OCI-LY1 (cell line): ENCODE results near the gene SLC35F5.
"Not testable (repeated sequence)": the region's sequence is repeated elsewhere in the genome, so short reads cannot be mapped to it uniquely, and the experiment has no call there.

Source experiments
- H2AFZ ChIP-seq: fragments of 200-600 bp; sonication (generic), shearing (Covaris generic); 2 replicates; pipeline ENCODE4 v1.6.0; 2014; ENCODE audit warnings: antibody characterized with exemption, mild to moderate bottlenecking, low read length
- H3F3A ChIP-seq: fragments of 200-600 bp; sonication (generic), shearing (Covaris generic); 2 replicates; pipeline ENCODE4 v1.6.0; 2014; ENCODE audit warnings: mild to moderate bottlenecking, antibody characterized with exemption, low read length, moderate library complexity; ENCODE audit not compliant: insufficient read depth
- H3K27ac ChIP-seq: fragments of 200-600 bp; sonication (generic); 2 replicates; pipeline ENCODE4 v1.5.1; 2014; ENCODE audit warnings: low read length, mixed run types, mild to moderate bottlenecking, low read depth; ENCODE audit not compliant: poor library complexity, severe bottlenecking
- H3K27me3 ChIP-seq: fragments of 200-600 bp; sonication (generic); 2 replicates; pipeline ENCODE4 v1.6.0; 2014; ENCODE audit warnings: antibody characterized with exemption, mild to moderate bottlenecking, low read length, moderate library complexity; ENCODE audit not compliant: insufficient read depth
- H3K36me3 ChIP-seq: fragments of 200-600 bp; sonication (generic); 2 replicates; pipeline ENCODE4 v1.6.1; 2014; ENCODE audit warnings: mild to moderate bottlenecking, antibody characterized with exemption, low read length, moderate library complexity, mixed read lengths; ENCODE audit not compliant: insufficient read depth
- H3K4me1 ChIP-seq: fragments of 200-600 bp; sonication (generic); 2 replicates; pipeline ENCODE4 v1.5.1; 2014; ENCODE audit warnings: mild to moderate bottlenecking, low read length, moderate library complexity; ENCODE audit not compliant: insufficient read depth, severe bottlenecking
- H3K4me2 ChIP-seq: fragments of 200-600 bp; sonication (generic), shearing (Covaris generic); 2 replicates; pipeline ENCODE4 v1.6.1; 2014; ENCODE audit warnings: low read length
- H3K4me3 ChIP-seq: fragments of 200-600 bp; sonication (generic); 2 replicates; pipeline ENCODE4 v1.5.1; 2014; ENCODE audit warnings: low read length, low read depth, mild to moderate bottlenecking, mixed read lengths; ENCODE audit not compliant: poor library complexity, severe bottlenecking
- H3K79me2 ChIP-seq: fragments of 200-600 bp; shearing (Covaris generic); 2 replicates; pipeline ENCODE4 v1.6.1; 2016; ENCODE audit warnings: mixed run types, low read length, mixed read lengths; ENCODE audit not compliant: insufficient read depth
- H3K9ac ChIP-seq: fragments of 200-600 bp; sonication (generic), shearing (Covaris generic); 2 replicates; pipeline ENCODE4 v1.6.1; 2014; ENCODE audit warnings: mild to moderate bottlenecking, low read length, mixed read lengths
- H3K9me2 ChIP-seq: fragments of 200-600 bp; sonication (generic), shearing (Covaris generic); 2 replicates; pipeline ENCODE4 v1.6.1; 2014; ENCODE audit warnings: low read depth, mild to moderate bottlenecking, low read length, mixed read lengths
- H3K9me3 ChIP-seq: fragments of 200-600 bp; shearing (Covaris generic); 2 replicates; pipeline ENCODE4 v1.6.1; 2014; ENCODE audit warnings: low read length, mixed read lengths
- H4K20me1 ChIP-seq: fragments of 200-600 bp; sonication (generic), shearing (Covaris generic); 2 replicates; pipeline ENCODE4 v1.6.0; 2016; ENCODE audit warnings: mild to moderate bottlenecking, low read length; ENCODE audit not compliant: insufficient read depth
- CTCF ChIP-seq: fragments of 200-600 bp; sonication (generic), shearing (Covaris generic); IDR thresholded peaks from 2 replicates; pipeline ENCODE4 v1.5.1; 2017; ENCODE audit warnings: mild to moderate bottlenecking, antibody characterized with exemption, low read length, moderate library complexity, mixed read lengths
- EZH2 ChIP-seq: fragments of 200-600 bp; sonication (generic), shearing (Covaris generic); IDR thresholded peaks from 2 replicates; pipeline ENCODE4 v1.8.0; 2017; ENCODE audit warnings: borderline replicate concordance, mixed run types, mild to moderate bottlenecking, antibody characterized with exemption, low read length, moderate library complexity, mixed read lengths

SLC35F5 gene

GRCh38 chr2:113709022-113709421, 47.4 kb downstream of the SLC35F5 start:
- H4K20me1 ChIP-seq = no peaks in the 10 kb centered on the region
- no peaks in the 10 kb centered on the region for H3F3A ChIP-seq
- H2AFZ ChIP-seq = no peak overlapping the region
- TF ChIP-seq EZH2 = no peak
- no peak for TF ChIP-seq CTCF
- no peaks in the 10 kb centered on the region for H3K9me3 ChIP-seq
- no peak overlapping the region for H3K4me3 ChIP-seq
- no peak overlapping the region for H3K27ac ChIP-seq
- H3K9me2 ChIP-seq = no peaks in the 10 kb centered on the region
- H3K4me2 ChIP-seq = no peak overlapping the region
- H3K4me1 ChIP-seq = no peaks in the 10 kb centered on the region
- H3K9ac ChIP-seq = no peak overlapping the region
- peaks cover 25% of the 10 kb centered on the region for H3K36me3 ChIP-seq
- no peaks in the 10 kb centered on the region for H3K79me2 ChIP-seq
- H3K27me3 ChIP-seq = no peaks in the 10 kb centered on the region

- H4K20me1 ChIP-seq = no peaks in the 10 kb centered on the region
- H3K27ac ChIP-seq = no peak overlapping the region
- no peaks in the 10 kb centered on the region for H3K4me1 ChIP-seq
- TF ChIP-seq EZH2 = no peak
- TF ChIP-seq CTCF = no peak
- H3F3A ChIP-seq = no peaks in the 10 kb centered on the region
- no peaks in the 10 kb centered on the region for H3K79me2 ChIP-seq
- H3K4me2 ChIP-seq = no peak overlapping the region
- no peak overlapping the region for H2AFZ ChIP-seq
- H3K36me3 ChIP-seq = peaks cover 11% of the 10 kb centered on the region; the same call in 1 of the 2 replicates
- no peak overlapping the region for H3K4me3 ChIP-seq
- no peaks in the 10 kb centered on the region for H3K27me3 ChIP-seq
- H3K9me2 ChIP-seq = no peaks in the 10 kb centered on the region
- H3K9ac ChIP-seq = no peak overlapping the region
- no peaks in the 10 kb centered on the region for H3K9me3 ChIP-seq
These were observed 49.3 kb downstream of the SLC35F5 start for GRCh38 chr2:113707106-113707505.

- no peak overlapping the region for H3K4me3 ChIP-seq
- no peak overlapping the region for H2AFZ ChIP-seq
- H3K27me3 ChIP-seq = no peaks in the 10 kb centered on the region
- H3F3A ChIP-seq = no peaks in the 10 kb centered on the region
- no peaks in the 10 kb centered on the region for H3K79me2 ChIP-seq
- no peaks in the 10 kb centered on the region for H3K9me3 ChIP-seq
- no peak overlapping the region for H3K9ac ChIP-seq
- H3K36me3 ChIP-seq = peaks cover 11% of the 10 kb centered on the region; the same call in 1 of the 2 replicates
- no peaks in the 10 kb centered on the region for H3K4me1 ChIP-seq
- TF ChIP-seq CTCF (no peak), EZH2 (no peak)
- H3K27ac ChIP-seq = no peak overlapping the region
- no peaks in the 10 kb centered on the region for H3K9me2 ChIP-seq
- no peak overlapping the region for H3K4me2 ChIP-seq
- H4K20me1 ChIP-seq = no peaks in the 10 kb centered on the region
These were observed 50.4 kb downstream of the SLC35F5 start for GRCh38 chr2:113705982-113706523.

GRCh38 chr2:113704300-113704993, 52.0 kb downstream of the SLC35F5 start:
- not testable (repeated sequence) for H4K20me1 ChIP-seq, H3K9me2 ChIP-seq

More at GRCh38 chr2:113704300-113704993, 52.0 kb downstream of the SLC35F5 start:
- H3K9me3 ChIP-seq, H3K4me2 ChIP-seq, H3K4me3 ChIP-seq, H2AFZ ChIP-seq, H3K27ac ChIP-seq, H3K79me2 ChIP-seq, H3F3A ChIP-seq, H3K9ac ChIP-seq, H3K27me3 ChIP-seq: not testable (repeated sequence)
- Histone ChIP-seq H3K4me1 (peaks cover 14% of the 10 kb centered on the region), H3K36me3 (peaks cover 11% of the 10 kb centered on the region; the same call in 1 of the 2 replicates)
